HG03159 (cell line): ENCODE measurements around the gene FOXK1.

Experiments used
- ATAC-seq: cut with Tn5 transposase; IDR thresholded peaks from one replicate; pipeline ENCODE4 v1.9.1; 2021; ENCODE audit warnings: mild to moderate bottlenecking, moderate library complexity; ENCODE audit not compliant: unreplicated experiment

The FOXK1 gene

GRCh38 chr7:4742852-4743251 is 60.8 kb downstream of the FOXK1 start:
- ATAC-seq, result no peak

- peak; percentile 75 for ATAC-seq
These were observed 62.5 kb downstream of the FOXK1 start for GRCh38 chr7:4744391-4745264.

GRCh38 chr7:4745265-4745919 is 63.3 kb downstream of the FOXK1 start:
- ATAC-seq, result peak; percentile 14

DNA sequence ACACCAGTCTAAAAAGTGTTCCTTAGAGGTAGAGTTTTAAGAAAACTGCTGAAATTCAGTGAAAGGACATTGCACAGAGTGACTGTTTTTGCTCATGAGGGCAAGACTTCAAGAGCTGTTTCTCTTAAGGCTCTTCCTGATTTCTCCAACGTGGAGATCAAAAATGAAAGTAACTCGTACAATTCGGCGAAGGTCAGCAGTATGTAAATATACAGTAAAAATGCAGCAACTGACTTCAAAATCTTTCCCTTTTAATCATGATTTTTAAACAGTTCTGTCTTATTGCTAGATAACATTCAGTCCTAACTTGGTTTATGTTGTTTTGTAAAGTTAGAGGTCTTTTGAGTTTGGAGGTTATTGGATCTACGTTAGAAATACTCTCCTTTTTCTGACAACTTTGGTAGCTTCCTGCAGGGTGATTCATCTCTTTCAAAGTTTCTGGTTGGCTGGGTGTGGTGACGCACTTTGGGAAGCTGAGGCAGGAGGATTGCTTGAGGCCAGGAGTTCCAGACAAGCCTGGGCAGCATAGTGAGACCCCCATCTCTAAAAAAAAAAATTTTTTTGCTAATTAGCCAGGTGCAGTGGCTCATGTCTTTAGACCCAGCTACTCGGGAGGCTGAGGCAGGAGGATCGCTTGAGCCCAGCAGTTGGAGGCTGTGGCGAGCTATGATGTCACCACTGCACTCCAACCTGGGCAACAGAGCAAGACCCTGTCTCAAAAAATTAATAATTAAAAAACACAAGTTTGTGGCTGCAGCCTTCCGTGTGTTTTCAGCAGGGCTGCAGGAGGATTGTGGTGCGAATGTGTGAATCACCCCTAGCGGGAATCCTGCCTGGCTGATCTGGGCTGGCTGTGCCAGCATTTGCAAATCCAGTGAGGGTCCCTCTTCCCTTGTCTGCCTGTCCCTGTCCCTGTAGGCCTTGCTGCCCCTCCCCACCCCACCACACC is 64.2 kb downstream of the FOXK1 start:
- no peak for ATAC-seq

- no peak for ATAC-seq
These were observed 64.9 kb downstream of the FOXK1 start for GRCh38 chr7:4747013-4747412.

- ATAC-seq, result no peak
These were observed 65.7 kb downstream of the FOXK1 start for GRCh38 chr7:4747746-4748145.

DNA sequence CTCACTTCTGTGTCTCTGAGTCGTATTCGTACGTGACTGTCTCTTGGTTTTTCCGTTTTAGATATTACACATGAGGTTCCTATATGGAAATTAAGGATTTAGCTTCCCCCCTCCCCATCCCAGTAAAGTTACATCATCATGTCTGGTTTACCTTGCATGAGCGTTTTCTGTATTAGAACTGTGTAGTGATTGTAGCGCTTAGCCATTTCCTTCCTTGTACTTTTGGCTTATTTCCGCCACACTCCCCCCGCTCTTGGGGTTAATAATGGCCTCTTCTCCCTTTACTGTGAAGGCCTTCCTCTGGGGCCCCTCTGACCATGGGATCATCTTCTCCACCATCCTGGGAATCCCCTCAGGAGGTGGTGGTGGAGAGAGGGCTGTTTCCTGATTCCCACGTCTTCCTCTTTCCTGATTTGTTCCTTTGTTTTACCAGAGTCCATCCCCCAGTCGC is 66.2 kb downstream of the FOXK1 start:
- ATAC-seq, result no peak

- ATAC-seq, result no peak
These were observed 67.3 kb downstream of the FOXK1 start for GRCh38 chr7:4749363-4749762.

DNA sequence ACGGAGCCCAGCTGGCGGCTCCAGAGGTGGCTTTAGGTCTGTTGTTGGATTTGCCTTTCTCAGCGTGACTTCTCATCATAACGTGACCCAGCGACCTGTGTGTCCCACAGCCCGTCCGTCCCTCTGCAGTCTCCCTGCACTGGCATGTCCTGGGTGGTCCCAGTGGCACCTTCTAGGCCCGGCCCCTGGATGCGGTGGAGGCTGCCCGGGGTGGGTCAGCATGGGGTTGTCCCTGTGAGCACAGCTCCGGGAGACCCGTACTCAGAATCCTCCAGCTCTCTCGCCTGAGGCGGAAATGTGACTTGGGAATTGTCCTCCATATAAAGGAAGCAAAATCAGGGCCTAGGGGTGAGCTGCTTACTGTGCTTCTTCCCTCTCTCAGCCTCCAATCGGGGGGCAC is 67.7 kb downstream of the FOXK1 start:
- ATAC-seq, result no peak

DNA sequence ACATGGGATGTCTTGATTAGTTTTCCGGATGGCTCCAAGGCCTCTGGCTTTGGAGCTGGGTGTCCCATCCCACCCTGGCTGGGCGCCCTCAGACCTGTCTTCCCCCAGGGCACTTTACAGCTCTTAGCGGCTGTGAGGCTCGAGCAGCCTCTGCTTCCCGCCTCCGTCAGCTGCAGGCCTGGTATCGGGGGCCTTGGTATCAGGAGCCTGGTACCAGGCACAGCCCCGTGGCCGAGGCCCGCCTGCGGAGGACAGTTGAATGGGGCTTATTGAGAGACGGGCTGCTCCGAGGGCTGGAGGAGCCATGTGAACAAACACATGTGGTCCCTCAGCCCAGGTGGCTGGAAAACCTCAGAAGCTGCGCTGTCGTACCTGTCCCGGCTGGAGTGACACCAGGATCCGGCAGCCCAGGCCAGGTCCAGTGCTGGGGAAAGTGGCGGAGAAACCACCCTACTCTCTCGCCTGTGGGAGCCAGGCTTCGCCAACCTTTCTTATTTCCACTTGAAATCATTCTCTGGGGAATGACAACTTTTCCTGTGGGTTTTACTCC is 69.4 kb downstream of the FOXK1 start:
- ATAC-seq, result no peak

DNA sequence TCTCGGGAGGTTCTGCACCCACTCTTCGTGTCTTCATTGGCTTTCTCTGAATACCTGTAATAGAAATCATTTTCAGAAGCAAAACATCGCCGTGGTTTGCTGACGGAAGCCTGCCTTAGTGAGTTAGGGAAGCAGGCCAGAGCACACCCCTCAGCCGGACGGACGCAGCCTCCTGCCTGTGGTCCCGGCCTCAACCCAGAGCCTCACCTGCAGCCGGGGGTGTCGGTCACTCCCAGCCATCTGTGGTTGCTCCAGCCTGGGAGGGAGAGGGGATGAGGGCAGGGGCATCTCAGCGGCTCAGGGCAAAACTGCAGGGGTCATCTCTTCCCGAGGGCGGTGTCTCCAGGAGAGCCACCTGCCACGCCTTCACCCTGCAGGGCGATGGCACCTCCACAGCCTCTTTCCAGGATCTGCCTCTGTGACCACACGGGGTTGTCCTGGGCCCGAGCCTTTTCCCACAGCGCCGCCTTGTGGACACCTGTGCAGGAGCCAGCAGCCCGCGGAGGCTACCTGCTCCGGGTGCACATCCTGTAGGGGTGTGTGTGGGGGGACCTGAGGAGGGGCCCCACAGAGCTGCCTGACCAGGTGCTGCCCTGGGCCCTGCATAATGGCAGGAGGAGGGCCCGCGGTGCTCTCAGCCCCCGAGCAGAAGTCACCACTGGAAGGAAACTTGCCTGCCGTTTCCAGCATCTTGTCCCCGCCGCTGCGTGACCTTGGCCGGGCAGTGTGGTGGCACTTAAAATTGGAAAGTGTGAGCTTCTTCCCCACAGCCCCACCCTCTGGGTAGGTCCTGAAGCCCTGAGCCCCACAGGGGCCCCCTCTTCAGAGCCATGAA is 71.7 kb downstream of the FOXK1 start:
- ATAC-seq, result peak; percentile 86

DNA sequence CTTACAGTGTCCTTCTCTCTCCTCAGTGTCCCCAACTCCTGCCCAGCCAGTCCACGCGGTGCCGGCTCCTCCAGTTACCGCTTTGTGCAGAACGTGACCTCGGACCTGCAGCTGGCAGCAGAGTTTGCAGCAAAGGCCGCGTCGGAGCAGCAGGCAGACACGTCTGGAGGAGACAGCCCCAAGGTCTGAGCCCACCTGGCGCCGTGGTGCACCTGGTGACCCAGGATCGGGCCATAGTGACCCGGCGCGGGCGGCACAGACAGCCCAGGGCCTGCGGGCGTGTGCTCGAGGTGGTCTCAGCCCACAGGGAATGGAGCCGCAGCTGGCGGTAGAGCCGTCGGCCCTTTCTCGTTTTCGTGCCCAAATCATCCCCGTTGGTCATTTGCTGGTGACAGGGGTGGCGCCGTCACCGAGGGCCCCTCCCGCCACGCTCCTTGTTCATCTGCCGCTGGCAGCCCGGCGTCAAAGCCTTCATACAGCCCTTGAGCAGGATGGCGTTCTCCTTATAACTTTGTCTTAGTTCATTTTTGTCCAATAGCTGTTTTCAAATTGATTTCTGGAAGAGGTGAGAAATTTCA is 72.4 kb downstream of the FOXK1 start:
- ATAC-seq, result no peak

- no peak for ATAC-seq
These were observed 73.0 kb downstream of the FOXK1 start for GRCh38 chr7:4755045-4755444.

GRCh38 chr7:4758111-4758510 is 76.0 kb downstream of the FOXK1 start:
- no peak for ATAC-seq

DNA sequence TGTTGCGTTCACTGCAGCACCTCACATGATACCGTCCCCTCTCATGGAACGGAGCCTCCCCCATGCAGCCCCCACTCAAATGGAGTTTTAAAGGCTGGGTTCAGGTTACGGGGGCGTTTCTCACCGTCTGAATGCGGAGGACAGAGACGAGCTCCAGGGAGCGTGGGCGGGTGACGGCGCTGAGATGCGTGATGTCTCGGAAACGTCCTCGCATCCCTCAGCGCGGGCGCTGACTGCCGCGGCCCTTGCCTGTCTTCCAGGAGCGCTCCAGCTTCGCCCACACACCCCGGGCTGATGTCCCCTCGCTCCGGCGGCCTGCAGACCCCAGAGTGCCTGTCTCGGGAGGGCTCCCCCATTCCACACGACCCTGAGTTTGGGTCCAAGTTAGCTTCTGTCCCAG is 76.7 kb downstream of the FOXK1 start:
- ATAC-seq, result no peak

- no peak for ATAC-seq
These were observed 77.1 kb downstream of the FOXK1 start for GRCh38 chr7:4759211-4759610.

- ATAC-seq, result no peak
These were observed 78.9 kb downstream of the FOXK1 start for GRCh38 chr7:4760952-4761351.

GRCh38 chr7:4762121-4763055 is 80.3 kb downstream of the FOXK1 start:
- ATAC-seq, result no peak
